H1 (cell line): ENCODE results near the gene S100PBP. TPM values are rescaled to one million over a fixed set of nuclear protein-coding genes. Genes with fewer than 3 reads are reported as not detected.

Experiments
- ASH2L ChIP-seq: fragments of 200-600, 300-600 bp; sonication (generic); IDR thresholded peaks from one replicate; pipeline ENCODE4 v1.7.1; 2017; ENCODE audit warnings: low read length
- CHD7 ChIP-seq: fragments of 300-600 bp; sonication (generic); IDR thresholded peaks from 2 replicates; pipeline ENCODE4 v1.7.1; 2012; ENCODE audit warnings: low read length, moderate library complexity, mild to moderate bottlenecking, inconsistent platforms; ENCODE audit not compliant: insufficient replicate concordance
- E2F6 ChIP-seq: IDR thresholded peaks from 2 replicates; pipeline ENCODE4 v1.6.1; 2012; ENCODE audit warnings: inconsistent platforms
- USF2 ChIP-seq: IDR thresholded peaks from 2 replicates; pipeline ENCODE4 v1.6.1; 2011; ENCODE audit warnings: low read length, improper control_type of control experiment
- polyA plus RNA-seq, 7 experiments: library from polyadenylated mRNA; depleted of rRNA in 3 of 7; stranded (reverse) in 5 of 7; unstranded in 2 of 7; fragments of >200 nt in 5 of 7; fragments of 200-250 nt in 2 of 7; gene quantifications; 1 replicate in 5 of 7; 2 replicates in 1 of 7; 4 replicates in 1 of 7; pipeline versions ENCODE4 v1.2.1 to v1.2.3, GENCODE V29; 2011 to 2013; ENCODE audit warnings: missing spikeins in 2 of 7, mixed read lengths in 2 of 7
- total RNA-seq: library from RNA; stranded (reverse); fragmentation: NEBNext Ultra II Directional; extraction: Animal tissue kit (Norgen Biotek cat#: 25700); gene quantifications from 2 replicates; pipeline ENCODE4 v1.2.1, GENCODE V29; 2021

S100PBP gene
- total and polyA plus RNA-seq, 2 of the 8 experiments (the other 6 are each of a cell fraction or from before 2014, with no cell fraction given) = 43.8 to 68.3 TPM

- TF ChIP-seq CHD7 (no peak), E2F6 (no peak), ASH2L (no peak), USF2 (no peak)
These were observed 56.0 kb downstream of the S100PBP start (continued) for GRCh38 chr1:32873484-32873883.
